B cell (primary cell): Measurements from ENCODE around the gene CMIP. TPM values are rescaled to one million over a fixed set of nuclear protein-coding genes. Genes with fewer than 3 reads are reported as not detected.

Source experiments
- ATAC-seq: fragments of 200-7000 bp; cut with Tn5 transposase; one replicate; pipeline ENCODE4 v1.10.0; 2021; ENCODE audit warnings: low read depth, mild to moderate bottlenecking, moderate number of reproducible peaks, moderate library complexity
- CTCF ChIA-PET: fragments of 350-600 bp; sonication (Branson Sonifier 250); formaldehyde crosslinking; loops from one replicate; lab custom pipeline; 2021; ENCODE audit warnings: antibody characterized with exemption, inconsistent platforms; lab: Charles Lee
- POLR2A ChIA-PET: fragments of 350-600 bp; sonication (Branson Sonifier 250); formaldehyde crosslinking; loops from one replicate; lab custom pipeline; 2021; ENCODE audit warnings: antibody characterized with exemption; lab: Charles Lee
- DNase-seq: peaks from one replicate; pipeline ENCODE4 v3.0.0; 2013
- H2AFZ ChIP-seq: 2 replicates; pipeline ENCODE4 v1.6.1; 2012; ENCODE audit warnings: mild to moderate bottlenecking, low read depth, low read length; ENCODE audit not compliant: insufficient read depth, poor library complexity, severe bottlenecking
- H3K27ac ChIP-seq, 2 donors: 1 replicate in 1 of 2; 2 replicates in 1 of 2; pipeline ENCODE4 v1.5.1; 2012 to 2013; ENCODE audit warnings: low read length in 2 of 2, mild to moderate bottlenecking in 2 of 2, moderate library complexity in 1 of 2
- H3K27me3 ChIP-seq, 4 experiments: fragments of 200-600 bp in 1 of 4; sonication (generic) in 1 of 4; replicated peaks in 1 of 4; 1 replicate in 2 of 4; 2 replicates in 2 of 4; pipeline versions ENCODE4 v1.6.1 to v1.7.0; 2013 to 2016; ENCODE audit warnings: low read length in 3 of 4, mild to moderate bottlenecking in 2 of 4, mixed read lengths in 1 of 4, moderate library complexity in 1 of 4; ENCODE audit not compliant: insufficient read depth in 4 of 4, control insufficient read depth in 3 of 4; ENCODE audit errors: control extremely low read depth in 1 of 4
- H3K36me3 ChIP-seq, 2 experiments: replicated peaks in 1 of 2; 1 replicate in 1 of 2; 2 replicates in 1 of 2; pipeline versions ENCODE4 v1.6.1 to v1.7.1; 2013; ENCODE audit warnings: low read length in 1 of 2; ENCODE audit not compliant: insufficient read depth in 2 of 2, control insufficient read depth in 1 of 2; ENCODE audit errors: control extremely low read depth in 1 of 2, extremely low read depth in 1 of 2
- H3K4me1 ChIP-seq, 2 donors: fragments of 200-600 bp in 1 of 2; sonication (generic) in 1 of 2; 1 replicate in 1 of 2; 2 replicates in 1 of 2; pipeline versions ENCODE4 v1.5.1 to v1.6.1; 2013 to 2017; ENCODE audit warnings: low read length in 2 of 2; ENCODE audit not compliant: control insufficient read depth in 2 of 2, insufficient read depth in 2 of 2
- H3K4me2 ChIP-seq: replicated peaks from 2 replicates; pipeline ENCODE3; 2012; ENCODE audit warnings: mild to moderate bottlenecking, low read depth, low read length; ENCODE audit not compliant: poor library complexity, severe bottlenecking
- H3K4me3 ChIP-seq, 5 experiments: fragments of 200-600 bp in 1 of 5; sonication (generic) in 1 of 5; 1 replicate in 3 of 5; 2 replicates in 2 of 5; pipeline versions ENCODE4 v1.5.1 to v1.7.0; 2011 to 2016; ENCODE audit warnings: low read length in 4 of 5, mild to moderate bottlenecking in 4 of 5, low read depth in 2 of 5, control low read depth in 1 of 5, moderate library complexity in 1 of 5; ENCODE audit not compliant: insufficient read depth in 1 of 5; ENCODE audit errors: control extremely low read depth in 1 of 5, extremely low read depth in 1 of 5
- H3K79me2 ChIP-seq: fragments of 200-600 bp; sonication (generic); one replicate; pipeline ENCODE4 v1.6.0; 2016; ENCODE audit warnings: low read length; ENCODE audit not compliant: control insufficient read depth, insufficient read depth
- H3K9ac ChIP-seq: fragments of 200-600 bp; sonication (generic); 2 replicates; pipeline ENCODE4 v1.6.1; 2017; ENCODE audit warnings: mild to moderate bottlenecking, low read length, moderate library complexity
- H3K9me3 ChIP-seq, 3 donors: one replicate each; pipeline versions ENCODE4 v1.6.1 to v1.7.1; 2013; ENCODE audit warnings: low read length in 2 of 3; ENCODE audit not compliant: control insufficient read depth in 2 of 3, insufficient read depth in 1 of 3; ENCODE audit errors: control extremely low read depth in 1 of 3
- H4K20me1 ChIP-seq: 2 replicates; pipeline ENCODE4 v1.6.0; 2012; ENCODE audit warnings: mild to moderate bottlenecking, low read length; ENCODE audit not compliant: insufficient read depth, control insufficient read depth, poor library complexity, severe bottlenecking
- H3K27ac Mint-ChIP-seq: one replicate; pipeline ENCODE4 v1.8.0; 2021; ENCODE audit warnings: mixed read lengths
- H3K27me3 Mint-ChIP-seq: one replicate; pipeline ENCODE4 v1.8.0; 2021; ENCODE audit warnings: mixed read lengths
- H3K4me1 Mint-ChIP-seq: one replicate; pipeline ENCODE4 v1.8.0; 2021; ENCODE audit warnings: mixed read lengths
- H3K4me3 Mint-ChIP-seq: one replicate; pipeline ENCODE4 v1.8.0; 2021; ENCODE audit warnings: mixed read lengths
- H3K9me3 Mint-ChIP-seq: one replicate; pipeline ENCODE4 v1.8.0; 2022; ENCODE audit warnings: mixed read lengths; ENCODE audit not compliant: insufficient read depth
- EZH2 ChIP-seq: IDR thresholded peaks from 2 replicates; pipeline ENCODE4 v1.6.1; 2012; ENCODE audit warnings: borderline replicate concordance, low read depth, mild to moderate bottlenecking, moderate library complexity, low read length; ENCODE audit not compliant: insufficient read depth, poor library complexity, severe bottlenecking
- WGBS: methylation state at CpG from one replicate; pipeline ENCODE4 v1.1.5; 2013; ENCODE audit warnings: missing lambda C conversion rate; ENCODE audit not compliant: insufficient coverage; 5-methylcytosine and 5-hydroxymethylcytosine counted together
- intact Hi-C: fragments of 100-400 bp; cut with micrococcal nuclease; formaldehyde crosslinking; loops from one replicate; pipeline ENCODE4 v1.10.0; 2022
- polyA plus RNA-seq: library from polyadenylated mRNA; depleted of rRNA; stranded (reverse); fragments of >200 nt; gene quantifications from 2 replicates; pipeline ENCODE4 v1.2.3, GENCODE V29; 2012
- total RNA-seq, 2 donors: library from RNA; stranded (reverse); fragments of 120-200 nt in 1 of 2; gene quantifications; 1 replicate in 1 of 2; 2 replicates in 1 of 2; pipeline versions ENCODE4 v1.2.3 to v1.2.4, GENCODE V29; 2013 to 2022
- TF ChIP-seq, protein P1 (sequence below): fragments of 200-600 bp; IDR thresholded peaks from one replicate; pipeline ENCODE4 v1.8.0; 2022; ENCODE audit warnings: antibody characterized with exemption, mild to moderate bottlenecking

Gene CMIP
- total and polyA plus RNA-seq, 2 donors (not counting 1 experiment from before 2014, with no cell fraction given) = 27.1 to 155 TPM

DNA sequence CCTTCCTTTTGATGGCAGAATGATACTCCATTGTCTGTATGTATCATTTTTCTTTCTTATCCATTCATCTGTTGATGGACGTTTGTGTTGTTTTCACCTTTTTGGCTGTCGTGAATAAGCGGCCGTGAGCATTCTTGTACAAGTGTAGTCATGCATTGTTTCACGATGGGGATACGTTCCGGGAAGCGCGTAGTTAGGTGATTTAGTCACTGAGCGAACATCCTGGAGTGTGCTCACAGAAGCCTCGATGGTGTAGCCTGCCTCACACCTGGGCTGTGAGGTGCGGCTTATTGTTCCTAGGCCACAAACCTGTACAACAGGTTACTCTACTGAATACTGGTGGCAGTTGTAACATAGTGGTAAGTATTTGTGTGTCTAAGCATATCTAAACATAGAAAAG is 136.5 kb downstream of the CMIP start:
- Histone ChIP-seq H3K27ac (no peak overlapping the region), H3K9me3 (no peaks in the 10 kb centered on the region), H3K36me3 (peaks cover 0 to 14% of the 10 kb centered on the region in 2 experiments), H3K4me3 (no peak overlapping the region), H3K4me1 (no peaks in the 10 kb centered on the region), H4K20me1 (peaks cover 74% of the 10 kb centered on the region), H3K27me3 (no peaks in the 10 kb centered on the region), H3K9ac (no peak overlapping the region), H3K79me2 (peaks cover 94% of the 10 kb centered on the region), H3K4me2 (no peak overlapping the region), H2AFZ (no peak overlapping the region)
- DNase-seq = no peak
- 91% methylated on average over 11 of the region's 12 CpGs for WGBS
- Mint-ChIP-seq H3K9me3 (no peaks in the 10 kb centered on the region), H3K27me3 (no peaks in the 10 kb centered on the region), H3K27ac (no peak overlapping the region), H3K4me3 (no peak overlapping the region), H3K4me1 (peaks cover 10% of the 10 kb centered on the region)
- intact Hi-C loops = no loop called here
- POLR2A ChIA-PET = no interaction called here
- TF ChIP-seq, protein P1, sequence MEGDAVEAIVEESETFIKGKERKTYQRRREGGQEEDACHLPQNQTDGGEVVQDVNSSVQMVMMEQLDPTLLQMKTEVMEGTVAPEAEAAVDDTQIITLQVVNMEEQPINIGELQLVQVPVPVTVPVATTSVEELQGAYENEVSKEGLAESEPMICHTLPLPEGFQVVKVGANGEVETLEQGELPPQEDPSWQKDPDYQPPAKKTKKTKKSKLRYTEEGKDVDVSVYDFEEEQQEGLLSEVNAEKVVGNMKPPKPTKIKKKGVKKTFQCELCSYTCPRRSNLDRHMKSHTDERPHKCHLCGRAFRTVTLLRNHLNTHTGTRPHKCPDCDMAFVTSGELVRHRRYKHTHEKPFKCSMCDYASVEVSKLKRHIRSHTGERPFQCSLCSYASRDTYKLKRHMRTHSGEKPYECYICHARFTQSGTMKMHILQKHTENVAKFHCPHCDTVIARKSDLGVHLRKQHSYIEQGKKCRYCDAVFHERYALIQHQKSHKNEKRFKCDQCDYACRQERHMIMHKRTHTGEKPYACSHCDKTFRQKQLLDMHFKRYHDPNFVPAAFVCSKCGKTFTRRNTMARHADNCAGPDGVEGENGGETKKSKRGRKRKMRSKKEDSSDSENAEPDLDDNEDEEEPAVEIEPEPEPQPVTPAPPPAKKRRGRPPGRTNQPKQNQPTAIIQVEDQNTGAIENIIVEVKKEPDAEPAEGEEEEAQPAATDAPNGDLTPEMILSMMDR = no peak
- TF ChIP-seq EZH2 = no peak
- CTCF ChIA-PET = no interaction called here
- no peak for ATAC-seq

- no peaks in the 10 kb centered on the region for H3K27me3 Mint-ChIP-seq
- no peaks in the 10 kb centered on the region for H3K9me3 Mint-ChIP-seq
- H3K4me3 Mint-ChIP-seq = no peak overlapping the region
- POLR2A ChIA-PET = interaction anchor here (0.6 kb wide), 1 partner anchor 20 kb away, joined by 3 read pairs; no protein-coding TSS in a partner anchor
- Histone ChIP-seq H3K27ac (no peak overlapping the region), H3K4me1 (no peaks in the 10 kb centered on the region), H3K9me3 (no peaks in the 10 kb centered on the region), H3K9ac (no peak overlapping the region), H4K20me1 (peaks cover 85% of the 10 kb centered on the region), H3K4me2 (no peak overlapping the region), H2AFZ (no peak overlapping the region), H3K79me2 (peaks cover 95% of the 10 kb centered on the region), H3K36me3 (peaks cover 0 to 14% of the 10 kb centered on the region in 2 experiments), H3K4me3 (no peak overlapping the region), H3K27me3 (no peaks in the 10 kb centered on the region)
- no peak for ATAC-seq
- CTCF ChIA-PET = no interaction called here
- H3K4me1 Mint-ChIP-seq = peaks cover 10% of the 10 kb centered on the region
- TF ChIP-seq, protein P1 = no peak
- no peak for TF ChIP-seq EZH2
- DNase-seq = no peak
- WGBS = 98% methylated on average over 20 of the region's 21 CpGs
- intact Hi-C loops = no loop called here
- H3K27ac Mint-ChIP-seq = no peak overlapping the region
Measured at GRCh38 chr16:81582655-81583441, 138.2 kb downstream of the CMIP start.
